K562 (cell line): ENCODE measurements around the gene UGT1A3. TPM values are rescaled to one million over a fixed set of nuclear protein-coding genes. Genes with fewer than 3 reads are reported as not detected.
A peak's percentile ranks its signal among the peaks of the same experiment; 100 is the strongest.

Experiments
- ATF1 ChIP-seq, 2 experiments: fragments of 450-650 bp in 1 of 2; IDR thresholded peaks; 2 replicates each; pipeline ENCODE4 v1.6.1; 2016; ENCODE audit warnings: missing compliant biosample characterization in 1 of 2, missing genetic modification characterization in 1 of 2
- BHLHE40 ChIP-seq: IDR thresholded peaks from 2 replicates; pipeline ENCODE4 v1.6.1; 2011; ENCODE audit warnings: low read length, improper control_type of control experiment
- BRCA1 ChIP-seq, 2 experiments: fragments of 450-650 bp in 1 of 2; sonication (generic) in 1 of 2; formaldehyde crosslinking in 1 of 2; IDR thresholded peaks; 2 replicates each; pipeline versions ENCODE4 v1.5.0 to v1.6.1; 2017 to 2020; ENCODE audit warnings: mild to moderate bottlenecking in 1 of 2, missing genetic modification reagents in 1 of 2
- BRF1 ChIP-seq: IDR thresholded peaks from 3 replicates; pipeline ENCODE4 v1.6.1; 2011; ENCODE audit warnings: borderline replicate concordance, mild to moderate bottlenecking; ENCODE audit not compliant: insufficient read length; ENCODE audit errors: extremely low read depth
- CBFA2T3 ChIP-seq: fragments of 450-650 bp; IDR thresholded peaks from 2 replicates; pipeline ENCODE4 v1.6.1; 2017
- CCAR2 ChIP-seq: fragments of 200-400 bp; formaldehyde crosslinking; IDR thresholded peaks from 2 replicates; pipeline ENCODE4 v1.6.1; 2017; ENCODE audit warnings: mild to moderate bottlenecking, low read depth, low read length
- DDX20 ChIP-seq: fragments of 450-650 bp; IDR thresholded peaks from 2 replicates; pipeline ENCODE4 v1.6.1; 2016; ENCODE audit warnings: missing genetic modification characterization, low read depth, mild to moderate bottlenecking, missing compliant biosample characterization, moderate library complexity
- EGR1 ChIP-seq: fragments of 450-650 bp; conservative IDR thresholded peaks from 2 replicates; pipeline ENCODE4 v1.6.1; 2017; ENCODE audit warnings: mild to moderate bottlenecking
- FOXK2 ChIP-seq, 2 experiments: fragments of 450-650 bp; IDR thresholded peaks in 1 of 2; conservative IDR thresholded peaks in 1 of 2; 2 replicates each; pipeline ENCODE4 v1.6.1; 2016; ENCODE audit warnings: low read depth in 2 of 2, mild to moderate bottlenecking in 1 of 2
- GATAD2B ChIP-seq: fragments of 450-650 bp; IDR thresholded peaks from 2 replicates; pipeline ENCODE4 v1.6.1; 2017; ENCODE audit warnings: mild to moderate bottlenecking, borderline replicate concordance
- MECOM ChIP-seq: fragments of 250-450 bp; sonication (Bioruptor Pico); IDR thresholded peaks from 2 replicates; pipeline ENCODE4 v1.8.0; 2022; ENCODE audit warnings: inconsistent platforms
- MTA3 ChIP-seq: fragments of 450-650 bp; formaldehyde crosslinking; IDR thresholded peaks from 2 replicates; pipeline ENCODE4 v1.6.1; 2017; ENCODE audit warnings: mild to moderate bottlenecking, borderline replicate concordance
- PHF8 ChIP-seq: fragments of 200-600 bp; sonication (generic); IDR thresholded peaks from 2 replicates; pipeline ENCODE4 v1.6.1; 2012; ENCODE audit warnings: mixed run types, mild to moderate bottlenecking, inconsistent platforms, low read length, moderate library complexity, borderline replicate concordance
- POLR3G ChIP-seq: IDR thresholded peaks from 2 replicates; pipeline ENCODE4 v1.6.1; 2011; ENCODE audit not compliant: insufficient read length, insufficient replicate concordance; ENCODE audit errors: extremely low read depth
- RBM34 ChIP-seq: fragments of 200-400 bp; formaldehyde crosslinking; IDR thresholded peaks from 2 replicates; pipeline ENCODE4 v1.6.1; 2018; ENCODE audit warnings: low read length, borderline replicate concordance; ENCODE audit not compliant: insufficient read depth
- SETDB1 ChIP-seq: IDR thresholded peaks from one replicate; pipeline ENCODE4 v1.6.1; 2012; ENCODE audit warnings: low read length, control low read depth, inconsistent platforms
- SIN3A ChIP-seq, 2 experiments: fragments of 150-350 bp in 1 of 2; IDR thresholded peaks; 2 replicates each; pipeline ENCODE4 v1.6.1; 2011 to 2016; ENCODE audit warnings: borderline replicate concordance in 2 of 2, low read depth in 2 of 2, low read length in 2 of 2, mild to moderate bottlenecking in 2 of 2, moderate library complexity in 2 of 2; ENCODE audit not compliant: control insufficient read depth in 1 of 2
- SMAD4 ChIP-seq: fragments of 250-450 bp; sonication (Bioruptor Pico); conservative IDR thresholded peaks from 2 replicates; pipeline ENCODE4 v1.8.0; 2021; ENCODE audit warnings: inconsistent platforms, mild to moderate bottlenecking, moderate library complexity
- SOX6 ChIP-seq: fragments of 450-650 bp; IDR thresholded peaks from 2 replicates; pipeline ENCODE4 v1.6.1; 2014; ENCODE audit warnings: mild to moderate bottlenecking
- TAF7 ChIP-seq: fragments of 450-650 bp; IDR thresholded peaks from 2 replicates; pipeline ENCODE4 v1.6.1; 2016; ENCODE audit warnings: missing genetic modification characterization, missing compliant biosample characterization
- ZNF124 ChIP-seq: sonication (generic); formaldehyde crosslinking; IDR thresholded peaks from 2 replicates; pipeline ENCODE4 v1.8.1; 2022; ENCODE audit warnings: missing genetic modification reagents
- ZNF217 ChIP-seq: sonication (generic); formaldehyde crosslinking; IDR thresholded peaks from 2 replicates; pipeline ENCODE4 v1.8.0; 2022; ENCODE audit warnings: mild to moderate bottlenecking, missing genetic modification reagents
- ZNF354B ChIP-seq: fragments of 250-450 bp; sonication (Bioruptor Pico); IDR thresholded peaks from 2 replicates; pipeline ENCODE4 v1.4.0; 2020
- polyA plus RNA-seq, 8 experiments: library from polyadenylated mRNA; depleted of rRNA in 4 of 8; stranded (reverse) in 5 of 8; unstranded in 3 of 8; fragments of >200 nt; fragmentation: Nextera tagmentation in 2 of 8; fragmentation: Illumina TruSeq in 1 of 8; extraction: Ambion mirVana in 2 of 8; extraction: Trizol in 1 of 8; gene quantifications; 2 replicates each; pipeline versions ENCODE4 v1.2.1 to v1.2.3, GENCODE V29; 2011 to 2014; ENCODE audit warnings: inconsistent platforms in 1 of 8, missing spikeins in 1 of 8
- total RNA-seq, 7 experiments: library from RNA; depleted of rRNA in 6 of 7; stranded (reverse); fragments of >200 nt in 6 of 7; fragmentation: Illumina TruSeq in 2 of 7; extraction: Trizol in 2 of 7; gene quantifications; 2 replicates each; pipeline versions ENCODE4 v1.2.1 to v1.2.3, GENCODE V29; 2011 to 2021; ENCODE audit warnings: low replicate concordance in 1 of 7
- TF ChIP-seq, protein P1 (sequence below), 2 experiments: fragments of 200-800 bp in 1 of 2; sonication (Bioruptor generic) in 1 of 2; sonication (generic) in 1 of 2; formaldehyde crosslinking in 1 of 2; IDR thresholded peaks in 1 of 2; conservative IDR thresholded peaks in 1 of 2; 2 replicates each; pipeline versions ENCODE4 v1.5.0 to v1.6.1; 2016 to 2020; ENCODE audit warnings: missing compliant biosample characterization in 1 of 2, missing genetic modification characterization in 1 of 2, missing genetic modification reagents in 1 of 2
- TF ChIP-seq, protein P2 (sequence below): sonication (generic); formaldehyde crosslinking; IDR thresholded peaks from 2 replicates; pipeline ENCODE4 v1.9.0; 2022; ENCODE audit warnings: mild to moderate bottlenecking, missing genetic modification reagents
- TF ChIP-seq, protein P3 (sequence below): sonication (generic); formaldehyde crosslinking; IDR thresholded peaks from 2 replicates; pipeline ENCODE4 v1.4.0; 2020; ENCODE audit warnings: mild to moderate bottlenecking, missing genetic modification reagents

The UGT1A3 gene
- total and polyA plus RNA-seq, 9 of the 15 experiments (the other 6 are each of a cell fraction or from before 2014, with no cell fraction given), result not detected

DNA sequence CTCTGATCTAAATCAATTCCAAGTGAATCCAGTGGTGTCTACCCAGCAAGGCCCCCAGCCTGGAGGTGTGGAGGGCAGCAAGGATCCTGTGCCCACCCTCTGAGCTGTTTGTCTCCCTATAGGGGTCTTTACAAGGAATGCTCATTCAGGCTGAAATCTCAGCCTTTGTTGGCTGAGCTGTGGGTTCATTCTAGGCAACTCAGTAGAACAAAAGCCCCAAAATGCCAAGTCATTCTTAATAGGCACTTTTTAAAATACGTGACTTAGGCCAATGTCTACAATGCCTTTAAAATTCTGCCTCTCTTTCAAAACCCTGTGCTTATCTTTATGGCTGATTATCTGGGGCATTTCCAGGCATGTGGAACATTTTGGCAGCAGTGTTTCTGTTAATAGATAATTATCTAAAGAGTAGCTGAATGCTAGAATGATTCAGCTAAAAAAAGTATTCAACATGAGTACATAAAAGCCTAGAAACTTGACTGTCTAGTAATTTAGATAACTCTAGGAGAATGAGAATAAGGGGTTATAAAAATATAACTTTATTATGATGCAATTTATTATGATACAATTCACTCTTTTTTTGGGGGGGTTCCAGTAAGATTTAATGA, 28.7 kb upstream of the UGT1A3 start (continued):
- no peak; a peak in 1 of 4 replicates for TF ChIP-seq FOXK2 (conservative IDR thresholded peaks at IDR 0.05 in 1 of 2, IDR thresholded peaks at IDR 0.05 in 1 of 2; ENCODE audit: low read depth in 2 of 2)
- TF ChIP-seq, protein P1, sequence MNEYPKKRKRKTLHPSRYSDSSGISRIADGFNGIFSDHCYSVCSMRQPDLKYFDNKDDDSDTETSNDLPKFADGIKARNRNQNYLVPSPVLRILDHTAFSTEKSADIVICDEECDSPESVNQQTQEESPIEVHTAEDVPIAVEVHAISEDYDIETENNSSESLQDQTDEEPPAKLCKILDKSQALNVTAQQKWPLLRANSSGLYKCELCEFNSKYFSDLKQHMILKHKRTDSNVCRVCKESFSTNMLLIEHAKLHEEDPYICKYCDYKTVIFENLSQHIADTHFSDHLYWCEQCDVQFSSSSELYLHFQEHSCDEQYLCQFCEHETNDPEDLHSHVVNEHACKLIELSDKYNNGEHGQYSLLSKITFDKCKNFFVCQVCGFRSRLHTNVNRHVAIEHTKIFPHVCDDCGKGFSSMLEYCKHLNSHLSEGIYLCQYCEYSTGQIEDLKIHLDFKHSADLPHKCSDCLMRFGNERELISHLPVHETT (CRISPR knock-in tag; conservative IDR thresholded peaks at IDR 0.05 in 1 of 2, IDR thresholded peaks at IDR 0.05 in 1 of 2), result 0 out of 4 replicates have a peak, but pooled peaks of 1 of the 2 experiments have one; percentile 54
- TF ChIP-seq ATF1 (CRISPR knock-in tag; IDR thresholded peaks at IDR 0.05), result no peak
- peak; percentile 28; the same call in 1 of the 2 replicates for TF ChIP-seq ATF1 (tag; IDR thresholded peaks at IDR 0.05)
- peak; percentile 54; the same call in 1 of the 2 replicates for TF ChIP-seq CBFA2T3
- no peak for TF ChIP-seq SETDB1
- no peak for TF ChIP-seq PHF8
- no peak for TF ChIP-seq TAF7
- no peak for TF ChIP-seq SMAD4
- TF ChIP-seq DDX20 (tag), result no peak
- TF ChIP-seq BRCA1 (IDR thresholded peaks at IDR 0.05), result no peak
- TF ChIP-seq BRCA1 (CRISPR knock-in tag; IDR thresholded peaks at IDR 0.05), result no peak
- TF ChIP-seq ZNF124, result no peak
- TF ChIP-seq MTA3, result 0 out of 2 replicates have a peak, but pooled peaks have one; percentile 34
- TF ChIP-seq SOX6, result peak; percentile 98
- TF ChIP-seq RBM34, result no peak
- TF ChIP-seq EGR1, result no peak
- TF ChIP-seq POLR3G, result no peak
- TF ChIP-seq MECOM (CRISPR knock-in tag), result no peak
- TF ChIP-seq ZNF217 (CRISPR knock-in tag), result no peak
- TF ChIP-seq, protein P2, sequence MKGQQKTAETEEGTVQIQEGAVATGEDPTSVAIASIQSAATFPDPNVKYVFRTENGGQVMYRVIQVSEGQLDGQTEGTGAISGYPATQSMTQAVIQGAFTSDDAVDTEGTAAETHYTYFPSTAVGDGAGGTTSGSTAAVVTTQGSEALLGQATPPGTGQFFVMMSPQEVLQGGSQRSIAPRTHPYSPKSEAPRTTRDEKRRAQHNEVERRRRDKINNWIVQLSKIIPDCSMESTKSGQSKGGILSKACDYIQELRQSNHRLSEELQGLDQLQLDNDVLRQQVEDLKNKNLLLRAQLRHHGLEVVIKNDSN (CRISPR knock-in tag), result no peak
- no peak for TF ChIP-seq ZNF354B
- no peak for TF ChIP-seq SIN3A (IDR thresholded peaks at IDR 0.05; ENCODE audit: borderline replicate concordance in 2 of 2, control insufficient read depth in 1 of 2, low read depth in 2 of 2, low read length in 2 of 2)
- no peak for TF ChIP-seq CCAR2
- TF ChIP-seq BRF1, result no peak
- TF ChIP-seq BHLHE40, result peak; percentile 59
- TF ChIP-seq, protein P3, sequence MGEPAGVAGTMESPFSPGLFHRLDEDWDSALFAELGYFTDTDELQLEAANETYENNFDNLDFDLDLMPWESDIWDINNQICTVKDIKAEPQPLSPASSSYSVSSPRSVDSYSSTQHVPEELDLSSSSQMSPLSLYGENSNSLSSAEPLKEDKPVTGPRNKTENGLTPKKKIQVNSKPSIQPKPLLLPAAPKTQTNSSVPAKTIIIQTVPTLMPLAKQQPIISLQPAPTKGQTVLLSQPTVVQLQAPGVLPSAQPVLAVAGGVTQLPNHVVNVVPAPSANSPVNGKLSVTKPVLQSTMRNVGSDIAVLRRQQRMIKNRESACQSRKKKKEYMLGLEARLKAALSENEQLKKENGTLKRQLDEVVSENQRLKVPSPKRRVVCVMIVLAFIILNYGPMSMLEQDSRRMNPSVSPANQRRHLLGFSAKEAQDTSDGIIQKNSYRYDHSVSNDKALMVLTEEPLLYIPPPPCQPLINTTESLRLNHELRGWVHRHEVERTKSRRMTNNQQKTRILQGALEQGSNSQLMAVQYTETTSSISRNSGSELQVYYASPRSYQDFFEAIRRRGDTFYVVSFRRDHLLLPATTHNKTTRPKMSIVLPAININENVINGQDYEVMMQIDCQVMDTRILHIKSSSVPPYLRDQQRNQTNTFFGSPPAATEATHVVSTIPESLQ (CRISPR knock-in tag), result no peak
- TF ChIP-seq GATAD2B, result peak; percentile 90
